Bronchial epithelial cell (primary cell): ENCODE data around the gene IRX3. TPM values are rescaled to one million over a fixed set of nuclear protein-coding genes. Genes with fewer than 3 reads are reported as not detected.

Source experiments
- DNase-seq: peaks from one replicate; pipeline ENCODE4 v3.0.0-alpha.2; 2010; ENCODE audit warnings: low read depth
- FAIRE-seq: peaks from 2 replicates; lab custom pipeline; 2011; peaks lifted over from hg19 to GRCh38; lab: Jason Lieb, UNC
- H3K27me3 ChIP-seq: 2 replicates; pipeline ENCODE4 v1.5.1; 2011; ENCODE audit warnings: low read length; ENCODE audit not compliant: control insufficient read depth, insufficient read depth
- H3K36me3 ChIP-seq: 2 replicates; pipeline ENCODE4 v1.5.1; 2011; ENCODE audit warnings: low read length; ENCODE audit not compliant: control insufficient read depth, insufficient read depth
- H3K4me3 ChIP-seq: 2 replicates; pipeline ENCODE4 v1.5.1; 2011; ENCODE audit warnings: mild to moderate bottlenecking, low read depth, low read length, control low read depth
- total RNA-seq: library from RNA; depleted of rRNA; stranded (reverse); fragments of >200 nt; gene quantifications from 2 replicates; pipeline ENCODE4 v1.2.1, GENCODE V29; 2014
- TF ChIP-seq, protein P1 (sequence below): IDR thresholded peaks from 2 replicates; pipeline ENCODE4 v1.5.1; 2011; ENCODE audit warnings: mild to moderate bottlenecking, moderate library complexity, low read length, control low read depth, inconsistent platforms; ENCODE audit not compliant: insufficient read depth, severe bottlenecking

The IRX3 gene
- total RNA-seq, 1 donor from 2014 or later, result 2.1 TPM

DNA sequence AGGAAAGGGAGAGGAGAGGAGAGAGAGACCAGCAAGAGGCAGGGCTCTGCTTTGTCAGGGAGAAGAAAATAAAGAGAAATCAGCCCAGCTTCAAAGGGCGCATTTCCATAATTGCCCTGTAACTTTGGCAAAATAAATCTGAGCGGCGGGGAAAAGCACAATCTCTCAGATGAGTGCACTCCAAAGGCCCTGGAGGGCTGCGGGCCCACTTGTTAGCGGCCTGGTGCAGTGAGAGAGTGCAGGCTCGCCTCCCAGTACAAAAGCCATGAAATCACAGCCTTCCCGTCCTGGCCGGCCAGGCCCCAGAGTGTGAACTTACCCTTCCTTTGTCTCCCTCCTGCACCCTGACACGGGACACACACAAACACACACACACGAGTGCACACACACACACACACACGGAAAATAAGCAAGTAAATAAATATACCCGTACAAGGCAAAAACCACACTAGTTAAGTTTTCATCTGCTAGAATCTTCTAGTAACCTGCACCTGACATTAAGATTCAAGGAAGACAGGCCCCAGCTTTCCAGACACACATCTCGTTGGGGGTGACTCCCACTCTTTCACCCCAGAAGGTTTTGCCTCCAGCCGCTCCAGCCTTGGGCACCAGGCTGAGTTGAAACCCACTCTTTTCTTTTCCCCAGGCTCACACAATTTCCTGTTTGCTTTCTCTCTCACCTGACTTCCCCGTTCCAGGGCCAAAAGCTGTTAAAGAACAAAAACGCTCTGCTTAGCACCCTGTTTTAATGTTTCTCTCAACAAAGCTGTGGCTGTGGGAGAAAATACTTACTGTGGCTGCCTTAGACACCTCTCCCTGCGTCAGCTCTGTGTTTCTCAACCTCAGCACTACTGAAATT, 8.5 kb downstream of the IRX3 start:
- FAIRE-seq, result no peak
- TF ChIP-seq, protein P1, sequence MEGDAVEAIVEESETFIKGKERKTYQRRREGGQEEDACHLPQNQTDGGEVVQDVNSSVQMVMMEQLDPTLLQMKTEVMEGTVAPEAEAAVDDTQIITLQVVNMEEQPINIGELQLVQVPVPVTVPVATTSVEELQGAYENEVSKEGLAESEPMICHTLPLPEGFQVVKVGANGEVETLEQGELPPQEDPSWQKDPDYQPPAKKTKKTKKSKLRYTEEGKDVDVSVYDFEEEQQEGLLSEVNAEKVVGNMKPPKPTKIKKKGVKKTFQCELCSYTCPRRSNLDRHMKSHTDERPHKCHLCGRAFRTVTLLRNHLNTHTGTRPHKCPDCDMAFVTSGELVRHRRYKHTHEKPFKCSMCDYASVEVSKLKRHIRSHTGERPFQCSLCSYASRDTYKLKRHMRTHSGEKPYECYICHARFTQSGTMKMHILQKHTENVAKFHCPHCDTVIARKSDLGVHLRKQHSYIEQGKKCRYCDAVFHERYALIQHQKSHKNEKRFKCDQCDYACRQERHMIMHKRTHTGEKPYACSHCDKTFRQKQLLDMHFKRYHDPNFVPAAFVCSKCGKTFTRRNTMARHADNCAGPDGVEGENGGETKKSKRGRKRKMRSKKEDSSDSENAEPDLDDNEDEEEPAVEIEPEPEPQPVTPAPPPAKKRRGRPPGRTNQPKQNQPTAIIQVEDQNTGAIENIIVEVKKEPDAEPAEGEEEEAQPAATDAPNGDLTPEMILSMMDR, result no peak
- Histone ChIP-seq H3K4me3 (no peak overlapping the region), H3K27me3 (no peaks in the 10 kb centered on the region), H3K36me3 (no peaks in the 10 kb centered on the region)
- no peak for DNase-seq

DNA sequence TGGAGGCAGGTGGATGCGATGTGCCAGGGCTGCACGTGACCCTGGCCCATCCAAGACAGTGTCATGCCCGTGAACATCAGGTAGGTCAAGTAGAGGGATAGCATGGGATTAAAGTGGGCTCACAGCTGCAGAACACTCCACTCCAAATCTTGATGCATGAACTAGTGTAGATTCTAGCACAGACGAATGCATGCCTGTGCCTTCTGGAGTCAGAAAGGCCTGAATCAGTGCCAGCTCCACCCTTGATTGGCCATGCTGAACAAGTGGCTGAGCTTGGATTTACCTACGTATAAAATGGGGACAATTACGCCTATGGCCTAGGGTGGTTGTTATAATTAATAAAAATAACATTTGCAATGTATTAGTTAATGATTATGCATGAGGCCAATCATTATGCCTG, 10.6 kb downstream of the IRX3 start:
- H3K4me3 ChIP-seq, result no peak overlapping the region
- no peaks in the 10 kb centered on the region for H3K27me3 ChIP-seq
- FAIRE-seq, result no peak
- DNase-seq, result no peak
- TF ChIP-seq, protein P1, result no peak
- no peaks in the 10 kb centered on the region for H3K36me3 ChIP-seq

DNA sequence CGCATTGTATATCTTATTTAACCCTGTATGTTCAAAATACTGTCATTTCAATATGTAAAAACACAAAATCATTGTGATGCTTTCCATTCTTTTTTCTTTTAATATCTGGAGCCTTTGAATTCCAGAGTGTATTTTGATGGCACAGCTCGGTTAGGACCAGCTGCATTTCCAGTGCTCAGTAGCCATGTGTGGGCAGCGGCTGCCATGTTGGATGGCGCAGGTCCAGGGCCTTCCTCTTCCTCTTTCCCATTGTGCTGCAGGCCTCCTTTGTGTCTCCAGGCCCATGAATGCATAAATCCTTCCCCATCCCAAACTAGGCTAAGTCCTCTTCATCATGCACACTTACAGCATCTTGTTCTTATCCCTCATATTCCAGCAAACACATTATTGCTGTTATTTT, 13.0 kb downstream of the IRX3 start:
- Histone ChIP-seq H3K36me3 (no peaks in the 10 kb centered on the region), H3K4me3 (no peak overlapping the region), H3K27me3 (no peaks in the 10 kb centered on the region)
- no peak for DNase-seq
- no peak for FAIRE-seq
- TF ChIP-seq, protein P1, result no peak

DNA sequence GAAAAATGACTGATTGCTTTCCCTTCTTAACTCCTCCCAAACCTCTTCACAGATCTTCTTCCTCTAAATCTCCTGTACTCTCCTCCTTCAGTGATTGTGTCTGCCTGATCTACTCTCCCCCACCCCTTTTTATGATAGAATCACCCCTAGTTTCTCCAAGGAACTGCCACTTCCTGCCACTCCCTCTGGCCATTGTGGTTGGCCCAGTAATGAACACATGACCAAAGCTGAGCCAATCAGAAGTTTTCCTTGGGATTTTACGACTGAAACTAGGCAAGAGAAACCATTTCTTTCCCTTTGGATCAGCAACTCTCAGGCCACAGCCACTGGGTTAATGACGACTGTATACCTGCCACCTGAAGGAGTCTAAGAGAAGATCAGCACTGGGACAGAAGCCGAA, 15.9 kb downstream of the IRX3 start:
- FAIRE-seq, result no peak
- TF ChIP-seq, protein P1, result no peak

DNA sequence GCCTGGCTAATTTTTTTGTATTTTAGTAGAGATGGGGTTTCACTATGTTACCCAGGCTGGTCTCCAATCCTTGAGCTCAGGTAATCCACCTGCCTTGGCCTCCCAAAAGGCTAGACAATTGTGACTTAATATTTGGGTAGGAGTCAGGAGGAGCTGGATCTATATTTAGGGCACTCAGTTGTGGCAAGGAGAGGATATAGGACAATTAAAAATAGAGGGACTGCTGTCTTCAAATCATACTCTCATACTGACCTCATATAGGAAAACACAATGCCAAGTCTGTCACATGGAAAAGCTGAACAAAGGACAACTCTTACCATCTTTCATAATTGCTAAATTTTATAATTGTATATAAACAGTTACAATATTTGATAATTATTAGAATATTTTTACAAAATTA, 17.1 kb downstream of the IRX3 start:
- Histone ChIP-seq H3K27me3 (no peaks in the 10 kb centered on the region), H3K4me3 (no peak overlapping the region), H3K36me3 (no peaks in the 10 kb centered on the region)
- TF ChIP-seq, protein P1, result no peak
- no peak for FAIRE-seq
- no peak for DNase-seq

More for the DNA sequence above, 15.9 kb downstream of the IRX3 start:
- no peaks in the 10 kb centered on the region for H3K27me3 ChIP-seq
- no peak for DNase-seq
- H3K36me3 ChIP-seq, result no peaks in the 10 kb centered on the region
- H3K4me3 ChIP-seq, result no peak overlapping the region
